WI38 (cell line): Measurements from ENCODE around the gene FGFRL1.

ENCODE experiments used
- H3K4me3 ChIP-seq: 2 replicates; pipeline ENCODE4 v1.5.1; 2011; ENCODE audit warnings: low read depth, mild to moderate bottlenecking, control low read depth, low read length
- CTCF ChIP-seq: IDR thresholded peaks from 2 replicates; pipeline ENCODE4 v1.5.1; 2012; ENCODE audit warnings: low read depth, mild to moderate bottlenecking, control low read depth, low read length

The FGFRL1 gene

GRCh38 chr4:1031346-1031745 is 19.9 kb downstream of the FGFRL1 start:
- no peak overlapping the region for H3K4me3 ChIP-seq
- TF ChIP-seq CTCF: no peak

DNA sequence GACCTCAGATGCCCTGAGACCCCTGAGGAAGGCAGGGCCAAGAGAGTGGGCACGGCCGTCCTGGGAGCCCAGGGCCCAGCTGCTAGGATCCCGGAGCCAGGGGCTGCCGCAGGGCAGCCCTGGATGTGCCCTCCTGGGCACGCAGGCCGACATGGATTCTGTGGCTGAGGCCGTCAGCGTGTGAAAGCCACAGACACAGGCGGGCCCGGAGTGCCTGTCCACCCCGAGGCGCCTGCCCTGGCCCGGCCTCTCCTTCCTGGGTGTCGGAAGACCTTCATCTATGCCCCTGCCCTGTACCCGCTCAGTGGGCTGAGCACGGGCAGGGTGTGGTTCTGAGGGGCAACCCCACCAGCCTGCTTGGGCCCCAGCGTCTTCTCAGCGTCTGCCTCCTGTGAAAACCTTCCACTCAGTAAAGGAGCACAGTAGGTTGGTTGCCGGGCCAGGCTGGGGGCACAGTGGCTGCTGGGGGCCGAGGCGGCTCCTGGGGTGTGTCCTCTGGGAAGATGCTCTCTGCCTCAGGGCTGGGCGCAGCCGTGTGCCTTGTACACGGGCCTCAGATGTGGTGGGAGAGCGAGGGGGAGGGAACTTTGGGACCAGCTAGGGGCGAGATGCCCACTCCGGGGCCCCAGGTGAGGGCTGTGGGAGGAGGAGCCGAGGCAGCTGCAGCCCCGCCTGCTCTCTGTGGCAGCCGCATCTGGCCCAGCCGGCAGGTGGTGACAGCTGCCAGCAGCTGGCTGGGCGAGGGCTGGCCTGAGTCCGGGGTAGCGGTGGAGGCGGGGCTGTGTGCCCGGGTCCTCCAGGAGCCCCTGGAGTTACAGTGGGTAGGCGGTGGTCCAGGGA is 20.8 kb downstream of the FGFRL1 start:
- no peak overlapping the region for H3K4me3 ChIP-seq
- TF ChIP-seq CTCF: no peak

DNA sequence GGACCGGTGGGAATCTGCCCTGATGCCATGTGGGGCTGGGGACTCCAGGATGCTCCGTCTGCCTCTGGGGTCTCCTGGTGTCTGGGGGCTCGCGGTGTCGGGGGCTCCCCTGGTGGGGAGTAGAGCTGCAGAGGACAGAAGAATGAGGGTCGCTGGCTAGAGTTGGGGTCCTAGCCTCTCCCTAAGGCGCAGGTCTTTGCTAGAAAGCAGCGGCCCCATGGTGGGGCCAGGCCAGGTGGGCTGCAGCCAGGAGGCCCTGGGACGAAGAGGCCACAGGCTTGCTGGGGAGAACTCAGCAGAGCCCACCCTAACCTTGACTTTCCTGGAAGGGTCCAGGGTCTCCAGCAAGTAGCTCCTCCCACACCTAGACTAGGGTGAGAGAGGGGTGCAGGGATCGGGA is 21.4 kb downstream of the FGFRL1 start:
- TF ChIP-seq CTCF: no peak
- no peak overlapping the region for H3K4me3 ChIP-seq

DNA sequence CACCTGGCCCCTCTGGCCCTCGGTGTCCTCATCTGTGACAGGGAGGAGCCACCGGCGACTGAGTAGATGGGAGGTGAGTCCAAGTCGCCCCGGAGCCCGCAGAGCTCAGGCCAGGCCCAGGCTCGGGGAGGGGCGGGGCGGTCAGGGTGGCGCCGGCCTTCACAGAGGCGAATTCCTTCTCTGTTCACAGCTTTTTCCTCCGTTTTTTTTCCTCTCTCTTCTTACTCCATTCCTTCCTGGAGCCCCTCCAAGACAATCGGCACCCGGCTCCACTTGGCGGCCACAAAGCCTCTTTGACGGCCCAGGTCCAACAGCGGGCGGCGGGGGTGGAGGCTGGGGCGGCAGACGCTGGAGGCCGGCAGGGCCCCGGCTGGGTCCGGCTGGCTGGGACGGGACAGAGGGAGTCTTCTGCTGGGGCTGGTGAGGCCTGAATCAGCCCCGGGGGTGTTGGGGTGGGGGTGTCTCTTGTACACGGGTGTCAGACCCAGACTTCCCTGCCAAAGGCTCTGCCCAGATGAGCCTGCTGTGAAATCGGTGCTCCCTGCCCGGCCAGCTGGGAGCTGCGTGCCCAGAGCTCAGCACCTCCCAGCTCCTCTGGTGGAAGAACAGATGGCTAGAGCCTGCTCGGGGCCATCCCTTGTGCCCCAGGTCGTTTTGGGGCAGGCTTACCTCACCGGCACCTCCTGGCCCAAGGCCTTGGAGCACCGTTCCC is 22.6 kb downstream of the FGFRL1 start:
- no peak for TF ChIP-seq CTCF
- H3K4me3 ChIP-seq: peak overlapping the region; percentile 20; the same call in 1 of the 2 replicates

DNA sequence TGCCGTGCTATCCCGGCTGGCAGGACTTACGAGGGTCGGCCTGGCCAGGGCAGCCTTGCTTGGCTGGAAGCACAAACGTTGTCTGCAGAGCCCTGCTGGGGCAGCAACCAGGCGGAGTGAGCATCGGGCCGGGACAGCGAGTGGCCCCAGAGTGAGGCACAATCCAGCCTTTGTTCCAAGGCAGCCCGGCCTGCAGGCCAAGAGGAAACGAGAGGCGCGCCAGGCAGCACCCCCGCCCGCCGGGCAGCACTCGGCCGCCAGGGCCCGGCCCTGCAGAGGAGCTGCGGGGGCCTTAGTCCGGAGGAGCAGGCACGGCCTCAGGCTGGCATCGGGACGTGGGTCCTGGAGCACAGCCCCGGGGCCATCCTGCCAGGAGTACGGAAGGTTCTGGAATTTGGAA is 24.1 kb downstream of the FGFRL1 start:
- TF ChIP-seq CTCF: no peak
- H3K4me3 ChIP-seq: no peak overlapping the region

- no peak for TF ChIP-seq CTCF
- no peak overlapping the region for H3K4me3 ChIP-seq
Observed at GRCh38 chr4:1036095-1036494, 24.7 kb downstream of the FGFRL1 start.
